ENCODE measurements around the gene ITGB1BP1.

The ITGB1BP1 gene

DNA sequence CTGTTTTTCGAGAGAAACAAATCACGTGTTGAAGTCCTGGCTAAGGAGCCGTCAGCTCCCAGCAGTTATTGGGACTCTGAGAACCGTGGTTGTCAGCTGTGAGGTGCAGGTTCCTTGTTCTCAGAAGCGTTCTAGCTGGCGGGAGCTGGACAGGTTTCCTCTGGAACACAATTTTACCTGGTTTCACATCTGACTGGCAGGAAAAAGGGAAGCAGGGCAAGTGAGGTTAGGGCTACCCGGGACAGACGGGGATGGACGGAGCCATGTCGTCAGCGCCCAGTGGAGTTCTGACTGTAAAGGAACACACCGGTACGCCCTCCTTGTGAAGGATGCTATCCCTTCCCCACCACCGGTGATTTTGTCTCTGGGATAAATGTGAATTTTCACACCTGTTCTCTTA is 26.1 kb downstream of the ITGB1BP1 start:
- TF ChIP-seq POLR2AphosphoS5 (IDR thresholded peaks at IDR 0.05; ENCODE audit: low read depth, low read length) (no peak), POLR2A (IDR thresholded peaks at IDR 0.05; ENCODE audit: low read depth, low read length) (no peak), TAF1 (IDR thresholded peaks at IDR 0.05; ENCODE audit: borderline replicate concordance, low read depth, low read length) (no peak)
- FAIRE-seq: no peak
- DNase-seq (ENCODE audit: insufficient read length): no peak

DNA sequence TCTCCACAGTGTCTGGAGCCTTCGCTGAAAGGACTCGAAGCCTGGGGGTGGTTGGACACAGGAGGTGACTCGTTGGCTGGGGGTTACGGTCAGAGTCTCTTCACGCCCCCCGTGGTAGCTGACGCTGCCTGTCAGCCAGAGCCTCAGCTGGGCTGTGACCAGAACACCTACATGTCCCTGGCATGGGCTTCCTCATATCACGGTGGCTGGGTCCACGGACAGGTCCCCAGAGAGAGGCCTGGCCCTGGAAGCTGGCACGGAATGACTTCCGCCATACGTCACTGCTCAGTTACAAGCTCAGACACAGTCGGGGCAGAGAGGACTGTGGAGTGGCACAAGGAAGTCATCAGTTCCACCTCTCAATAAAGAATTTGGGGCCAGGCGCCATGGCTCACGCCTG is 28.5 kb downstream of the ITGB1BP1 start:
- FAIRE-seq (no peak), DNase-seq (ENCODE audit: insufficient read length) (no peak)
- no peak for TF ChIP-seq TAF1 (IDR thresholded peaks at IDR 0.05; ENCODE audit: borderline replicate concordance, low read depth, low read length)

DNA sequence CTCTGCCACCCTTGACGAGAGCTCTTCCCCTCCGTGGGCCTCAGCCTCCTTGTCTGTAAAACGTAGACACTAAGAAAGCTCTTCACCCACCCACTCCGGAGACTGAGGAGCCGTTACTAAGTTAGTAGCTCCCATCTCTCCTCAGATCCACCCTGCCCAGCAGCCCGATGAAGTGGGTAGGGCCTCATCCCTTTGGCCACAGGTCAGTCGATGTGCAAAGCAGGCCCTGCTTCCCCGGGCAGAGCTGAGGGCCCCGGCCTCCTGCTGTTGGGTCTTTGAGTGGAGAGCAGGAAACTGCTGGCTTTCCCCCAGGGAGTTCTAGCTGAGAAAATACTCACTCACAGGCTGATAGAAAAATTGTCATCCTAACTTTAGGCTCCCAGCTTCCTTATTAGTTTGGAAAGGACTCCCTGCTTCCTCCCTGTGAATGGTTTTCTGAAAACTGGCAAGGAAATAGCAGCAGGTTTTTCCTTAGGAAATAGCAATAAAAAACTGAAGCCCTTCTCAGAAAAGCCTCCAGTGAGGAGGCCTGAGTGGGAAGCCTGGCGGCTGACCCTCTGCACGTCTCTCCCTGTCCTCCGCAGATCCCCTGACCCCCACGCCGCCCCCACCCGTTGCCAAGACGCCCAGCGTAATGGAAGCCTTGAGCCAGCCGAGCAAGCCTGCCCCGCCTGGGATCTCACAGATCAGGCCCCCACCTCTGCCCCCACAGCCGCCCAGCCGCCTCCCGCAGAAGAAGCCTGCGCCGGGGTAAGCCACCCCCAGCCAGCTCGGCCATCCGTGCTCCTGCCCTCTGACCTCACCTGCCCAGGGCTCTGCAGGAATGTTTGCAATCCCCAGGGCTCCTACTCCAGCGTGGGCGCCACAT is 30.2 kb downstream of the ITGB1BP1 start:
- DNase-seq (ENCODE audit: insufficient read length): no peak
- FAIRE-seq: no peak
- no peak for TF ChIP-seq POLR2AphosphoS5 (IDR thresholded peaks at IDR 0.05; ENCODE audit: low read depth, low read length)
- TF ChIP-seq TAF1 (IDR thresholded peaks at IDR 0.05; ENCODE audit: borderline replicate concordance, low read depth, low read length): no peak
- TF ChIP-seq POLR2A (IDR thresholded peaks at IDR 0.05; ENCODE audit: low read depth, low read length): no peak

DNA sequence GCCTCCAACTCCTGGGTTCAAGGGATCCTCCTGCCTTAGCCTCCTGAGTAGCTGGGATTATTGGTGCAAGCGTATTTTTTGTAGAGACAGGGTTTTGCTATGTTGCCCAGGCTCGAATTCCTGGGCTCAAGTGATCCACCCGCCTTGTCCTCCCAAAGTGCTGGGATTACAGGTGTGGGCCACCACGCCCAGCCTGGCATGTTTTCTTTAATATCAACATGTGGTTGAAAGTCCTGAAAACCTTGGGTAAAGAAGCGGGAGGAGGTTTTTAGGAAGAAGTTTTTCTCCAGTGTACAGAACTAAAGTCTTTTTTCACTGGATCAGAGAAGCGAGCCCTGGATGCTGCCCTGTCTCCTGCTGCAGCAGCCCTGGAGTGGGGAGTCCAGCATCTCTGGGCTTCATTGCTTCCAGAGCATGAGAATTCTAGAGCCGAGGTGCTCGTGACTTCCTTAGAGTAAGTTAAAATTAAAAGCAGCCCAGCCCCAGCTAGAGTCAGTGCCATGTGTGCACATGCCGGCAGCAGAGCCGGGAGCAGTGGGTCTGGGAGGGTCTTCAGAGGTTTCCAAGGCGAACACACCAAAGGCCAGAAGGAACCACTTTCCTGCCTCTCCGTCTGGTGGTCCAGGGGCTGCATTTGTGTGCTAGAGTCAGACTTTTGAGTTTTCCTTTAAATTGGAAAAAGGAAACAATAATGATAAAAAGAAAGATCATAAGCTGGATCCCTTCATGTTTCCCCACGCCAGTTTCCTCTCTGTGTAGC is 31.2 kb downstream of the ITGB1BP1 start:
- TF ChIP-seq TAF1 (IDR thresholded peaks at IDR 0.05; ENCODE audit: borderline replicate concordance, low read depth, low read length) (no peak), POLR2AphosphoS5 (IDR thresholded peaks at IDR 0.05; ENCODE audit: low read depth, low read length) (no peak), POLR2A (IDR thresholded peaks at IDR 0.05; ENCODE audit: low read depth, low read length) (no peak)
- FAIRE-seq (no peak), DNase-seq (ENCODE audit: insufficient read length) (no peak)

DNA sequence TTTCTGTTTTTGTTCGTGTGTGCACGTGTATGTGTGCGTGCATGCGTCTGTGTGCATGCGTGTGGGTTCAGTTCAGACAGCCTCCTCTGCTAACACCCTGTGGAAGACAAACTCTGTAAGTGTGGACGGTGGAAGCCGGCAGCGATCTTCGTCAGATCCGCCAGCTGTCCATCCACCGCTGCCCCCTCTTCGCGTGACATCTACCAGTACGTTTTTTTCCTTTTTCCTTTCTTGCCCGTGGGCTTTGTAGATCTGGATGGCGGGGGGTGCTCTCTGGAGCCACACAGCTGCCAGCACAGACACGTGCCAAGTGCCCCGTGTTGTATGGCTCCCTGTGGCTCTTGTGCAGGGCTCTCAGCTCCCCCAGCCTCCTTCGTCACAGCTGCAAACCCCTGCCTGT is 32.3 kb downstream of the ITGB1BP1 start:
- DNase-seq (ENCODE audit: insufficient read length) (no peak), FAIRE-seq (no peak)
- TF ChIP-seq POLR2A (IDR thresholded peaks at IDR 0.05; ENCODE audit: low read depth, low read length): no peak
- TF ChIP-seq POLR2AphosphoS5 (IDR thresholded peaks at IDR 0.05; ENCODE audit: low read depth, low read length): no peak
- TF ChIP-seq TAF1 (IDR thresholded peaks at IDR 0.05; ENCODE audit: borderline replicate concordance, low read depth, low read length): no peak

DNA sequence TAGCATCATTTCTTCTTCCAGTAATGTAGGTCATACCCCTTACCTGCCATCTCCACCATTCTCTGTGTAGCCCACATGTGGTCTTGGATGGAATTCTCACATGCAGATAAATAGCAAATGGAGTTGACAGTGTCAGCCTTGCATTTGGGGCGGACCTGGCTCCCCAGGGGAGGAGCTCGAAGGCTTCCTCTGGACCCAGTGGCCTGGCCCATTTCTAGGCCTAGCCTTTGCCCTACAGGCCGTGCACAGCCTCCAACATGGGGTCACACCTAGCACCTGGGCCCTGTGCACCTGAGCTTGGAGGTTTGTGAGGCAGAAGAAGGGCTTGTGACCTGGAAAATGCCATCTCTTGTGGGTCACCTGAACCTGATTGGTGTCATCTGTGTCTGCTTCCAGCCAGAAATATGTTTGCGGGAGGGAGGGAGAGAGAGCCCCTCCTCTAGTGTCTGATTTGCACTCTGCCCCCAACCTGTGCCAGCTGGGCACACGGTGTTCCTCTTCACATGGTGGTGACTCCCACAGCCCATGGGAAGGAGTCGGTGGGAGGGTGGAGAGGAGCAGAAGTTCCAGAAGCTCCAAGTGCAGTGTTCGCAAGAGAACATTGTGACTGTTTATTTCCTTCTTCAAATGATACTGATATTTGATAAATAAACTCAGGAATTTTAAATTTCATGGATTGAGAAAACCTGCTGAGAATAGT is 33.0 kb downstream of the ITGB1BP1 start:
- TF ChIP-seq POLR2A (IDR thresholded peaks at IDR 0.05; ENCODE audit: low read depth, low read length): no peak
- no peak for TF ChIP-seq TAF1 (IDR thresholded peaks at IDR 0.05; ENCODE audit: borderline replicate concordance, low read depth, low read length)
- TF ChIP-seq POLR2AphosphoS5 (IDR thresholded peaks at IDR 0.05; ENCODE audit: low read depth, low read length): no peak

DNA sequence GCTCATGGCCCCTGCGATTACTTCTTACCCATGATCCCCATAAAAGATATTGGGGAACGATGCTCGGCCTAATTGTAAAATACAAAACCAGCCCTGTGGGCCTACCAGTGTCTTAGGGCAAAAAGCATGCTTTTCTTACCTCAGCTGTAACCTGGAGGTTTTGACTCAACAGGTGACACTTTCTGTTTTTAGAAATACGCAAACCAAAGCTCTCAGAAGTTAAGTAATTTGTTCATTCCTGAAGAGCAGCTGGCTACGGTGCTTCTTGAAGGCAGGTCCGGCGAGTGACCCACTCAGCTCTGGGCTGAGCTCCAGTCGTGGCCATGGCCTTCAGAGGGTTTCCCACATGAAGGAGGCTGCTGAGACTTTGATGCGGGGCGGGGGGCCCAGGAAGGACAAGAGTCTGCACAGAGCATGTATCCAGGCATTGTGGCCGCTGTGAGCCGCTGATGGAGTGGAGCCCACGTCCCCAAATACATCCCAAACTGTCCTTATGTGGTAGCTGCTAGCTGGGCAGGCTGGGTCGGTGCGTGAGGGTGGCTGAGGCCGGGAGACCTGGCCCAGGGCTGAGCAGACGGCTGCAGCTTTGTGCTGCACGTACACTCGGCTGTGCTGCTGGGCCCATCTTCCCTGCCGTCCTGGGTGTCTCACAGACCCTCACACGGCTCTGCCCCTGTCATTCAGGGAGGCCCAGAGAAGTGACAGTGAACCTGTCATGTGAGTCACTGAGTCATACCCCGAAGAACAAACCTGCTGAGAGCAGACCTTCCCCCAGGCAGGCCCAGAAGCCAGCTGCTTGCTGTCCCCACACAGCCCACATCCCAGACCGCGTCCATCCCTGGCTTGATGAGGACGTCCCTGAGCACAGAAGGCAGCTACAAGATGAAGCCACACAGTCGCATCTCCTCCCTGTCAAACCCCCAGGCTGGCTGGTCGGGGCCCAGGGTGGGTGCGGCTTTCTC is 34.1 kb downstream of the ITGB1BP1 start:
- TF ChIP-seq POLR2A (IDR thresholded peaks at IDR 0.05; ENCODE audit: low read depth, low read length) (no peak), TAF1 (IDR thresholded peaks at IDR 0.05; ENCODE audit: borderline replicate concordance, low read depth, low read length) (no peak), POLR2AphosphoS5 (IDR thresholded peaks at IDR 0.05; ENCODE audit: low read depth, low read length) (no peak)
- DNase-seq (ENCODE audit: insufficient read length): no peak
- FAIRE-seq: no peak

More for the DNA sequence above, 33.0 kb downstream of the ITGB1BP1 start:
- no peak for FAIRE-seq
- no peak for DNase-seq (ENCODE audit: insufficient read length)

DNA sequence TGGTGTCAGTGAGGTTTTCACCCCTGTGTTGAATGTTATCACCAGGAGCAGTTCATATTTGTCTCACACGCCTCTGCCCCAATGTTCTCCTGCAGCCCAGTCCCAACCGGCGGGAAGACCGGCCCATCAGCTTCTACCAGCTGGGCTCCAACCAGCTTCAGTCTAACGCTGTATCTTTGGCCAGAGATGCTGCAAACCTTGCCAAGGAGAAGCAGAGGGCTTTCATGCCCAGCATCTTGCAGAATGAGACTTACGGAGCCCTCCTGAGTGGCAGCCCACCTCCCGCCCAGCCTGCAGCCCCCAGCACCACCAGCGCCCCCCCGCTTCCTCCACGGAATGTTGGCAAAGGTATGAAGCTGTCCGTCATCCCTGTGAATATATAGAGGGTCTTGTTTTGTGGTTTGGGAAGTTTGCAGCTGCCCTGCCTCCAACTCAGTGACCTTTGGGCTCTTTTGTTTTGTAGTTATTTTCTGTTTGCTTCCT is 35.1 kb downstream of the ITGB1BP1 start:
- no peak for DNase-seq (ENCODE audit: insufficient read length)
- FAIRE-seq: no peak
- TF ChIP-seq POLR2A (IDR thresholded peaks at IDR 0.05; ENCODE audit: low read depth, low read length) (no peak), TAF1 (IDR thresholded peaks at IDR 0.05; ENCODE audit: borderline replicate concordance, low read depth, low read length) (no peak), POLR2AphosphoS5 (IDR thresholded peaks at IDR 0.05; ENCODE audit: low read depth, low read length) (no peak)

DNA sequence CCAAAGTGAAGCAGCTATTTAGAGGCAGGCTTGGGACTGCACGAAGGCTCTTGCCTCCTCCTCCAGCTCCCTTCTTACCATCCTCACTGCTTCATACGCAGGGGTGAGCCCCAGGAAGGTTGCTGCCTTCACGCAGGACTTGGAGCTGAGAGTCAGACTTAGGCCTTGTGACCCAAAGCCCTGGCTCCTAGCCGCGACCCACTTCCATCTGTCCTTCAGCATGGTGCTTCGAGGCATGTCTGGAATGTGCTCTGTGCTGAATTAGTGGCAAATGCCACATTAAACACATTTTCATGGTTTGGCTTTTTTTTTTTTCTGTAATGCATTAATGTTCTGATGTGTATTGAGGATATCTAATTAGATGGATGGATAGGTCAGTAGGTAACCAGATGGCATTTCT is 37.5 kb downstream of the ITGB1BP1 start:
- no peak for TF ChIP-seq POLR2A (IDR thresholded peaks at IDR 0.05; ENCODE audit: low read depth, low read length)
- no peak for TF ChIP-seq TAF1 (IDR thresholded peaks at IDR 0.05; ENCODE audit: borderline replicate concordance, low read depth, low read length)
- no peak for TF ChIP-seq POLR2AphosphoS5 (IDR thresholded peaks at IDR 0.05; ENCODE audit: low read depth, low read length)
- FAIRE-seq (no peak), DNase-seq (ENCODE audit: insufficient read length) (no peak)

DNA sequence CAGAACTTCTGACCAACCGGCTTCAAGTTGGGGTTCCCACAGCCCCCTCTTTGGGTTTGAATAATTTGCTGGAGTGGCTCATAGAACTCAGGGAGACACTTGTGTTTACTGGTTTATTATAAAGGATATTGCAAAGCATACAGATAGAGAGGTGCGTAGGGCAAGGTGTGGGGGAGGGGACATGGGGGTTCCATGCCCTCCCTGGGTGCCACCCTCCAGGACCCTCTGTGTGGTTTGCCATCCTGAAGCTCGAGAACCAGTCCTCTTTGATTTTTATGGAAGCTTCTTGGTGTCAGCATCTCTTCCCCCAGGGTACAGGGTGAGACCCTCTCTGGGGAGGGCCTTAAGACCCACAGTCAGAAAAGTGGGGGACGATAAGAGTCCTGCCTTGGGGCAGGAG is 38.8 kb downstream of the ITGB1BP1 start:
- TF ChIP-seq TAF1 (IDR thresholded peaks at IDR 0.05; ENCODE audit: borderline replicate concordance, low read depth, low read length): no peak
- TF ChIP-seq POLR2AphosphoS5 (IDR thresholded peaks at IDR 0.05; ENCODE audit: low read depth, low read length): no peak
- TF ChIP-seq POLR2A (IDR thresholded peaks at IDR 0.05; ENCODE audit: low read depth, low read length): no peak
- FAIRE-seq: no peak

More for the DNA sequence above, 38.8 kb downstream of the ITGB1BP1 start:
- no peak for DNase-seq (ENCODE audit: insufficient read length)
